Gastrocnemius medialis (tissue), 4 donors: ENCODE data around the gene INSRR.

Source experiments
- CTCF ChIP-seq, 5 experiments: fragments of 450-650 bp in 3 of 5; fragments of 200-600 bp in 2 of 5; sonication (generic) in 2 of 5; IDR thresholded peaks in 4 of 5; conservative IDR thresholded peaks in 1 of 5; 1 replicate in 4 of 5; 2 replicates in 1 of 5; pipeline ENCODE4 v1.5.1; 2016 to 2019; ENCODE audit warnings: antibody characterized with exemption in 5 of 5, mild to moderate bottlenecking in 3 of 5, moderate library complexity in 3 of 5
- POLR2A ChIP-seq, 2 donors: fragments of 450-650 bp; IDR thresholded peaks; one replicate each; pipeline ENCODE4 v1.6.1; 2017; ENCODE audit warnings: antibody characterized with exemption in 2 of 2, mild to moderate bottlenecking in 2 of 2, moderate library complexity in 2 of 2

GRCh38 chr1:156860113-156860627 lies 1.3 kb upstream of the INSRR start:
- TF ChIP-seq CTCF (IDR thresholded peaks at IDR 0.05 in 4 of 5, conservative IDR thresholded peaks at IDR 0.05 in 1 of 5) (peak; percentile 61 to 91 (median 88)), POLR2A (IDR thresholded peaks at IDR 0.05) (no peak)
